ENCODE data around the gene BMX.

Gene BMX

GRCh38 chrX:15509845-15510244, 9.2 kb downstream of the BMX start:
- no peak for DNase-seq

- no peak for DNase-seq
These were observed 11.0 kb downstream of the BMX start for GRCh38 chrX:15511563-15511962.

- DNase-seq: no peak
These were observed 11.9 kb downstream of the BMX start for GRCh38 chrX:15512401-15512965.

GRCh38 chrX:15514279-15514678, 13.7 kb downstream of the BMX start:
- no peak for DNase-seq

- no peak for DNase-seq
These were observed 15.3 kb downstream of the BMX start for GRCh38 chrX:15515931-15516330.

- DNase-seq: no peak
These were observed 21.9 kb downstream of the BMX start for GRCh38 chrX:15522464-15522863.

- no peak for DNase-seq
These were observed 22.5 kb downstream of the BMX start for GRCh38 chrX:15523088-15523487.

- DNase-seq: peak; percentile 0
These were observed 23.8 kb downstream of the BMX start for GRCh38 chrX:15524417-15524816.

GRCh38 chrX:15525664-15526416, 25.2 kb downstream of the BMX start:
- DNase-seq: no peak

GRCh38 chrX:15529165-15529564, 28.6 kb downstream of the BMX start:
- no peak for DNase-seq

GRCh38 chrX:15530318-15530717, 29.7 kb downstream of the BMX start:
- DNase-seq: no peak

- DNase-seq: no peak
These were observed 46.1 kb downstream of the BMX start for GRCh38 chrX:15546745-15547144.

GRCh38 chrX:15547356-15547755, 46.7 kb downstream of the BMX start:
- DNase-seq: no peak

GRCh38 chrX:15549189-15550012, 48.8 kb downstream of the BMX start:
- DNase-seq: no peak

GRCh38 chrX:15559227-15559626, 58.6 kb downstream of the BMX start:
- DNase-seq: no peak

- DNase-seq: no peak
These were observed 60.3 kb downstream of the BMX start for GRCh38 chrX:15560924-15561323.

GRCh38 chrX:15563056-15563455, 62.4 kb downstream of the BMX start:
- no peak for DNase-seq

GRCh38 chrX:15564981-15565579, 64.5 kb downstream of the BMX start:
- DNase-seq: peak; percentile 35

GRCh38 chrX:15566244-15566643, 65.6 kb downstream of the BMX start:
- DNase-seq: no peak

GRCh38 chrX:15567267-15567666, 66.7 kb downstream of the BMX start:
- no peak for DNase-seq

- DNase-seq: no peak
These were observed 67.4 kb downstream of the BMX start for GRCh38 chrX:15567886-15568616.

GRCh38 chrX:15570145-15570544, 69.5 kb downstream of the BMX start:
- no peak for DNase-seq

- DNase-seq: no peak
These were observed 73.4 kb downstream of the BMX start for GRCh38 chrX:15574017-15574416.

Data from EL (cell line).